Neural crest cell (in vitro differentiated cells): Measurements from ENCODE around the gene RNF214. TPM values are rescaled to one million over a fixed set of nuclear protein-coding genes. Genes with fewer than 3 reads are reported as not detected.
"Not testable (repeated sequence)": the region's sequence is repeated elsewhere in the genome, so short reads cannot be mapped to it uniquely, and the experiment has no call there.

Experiments
- DNase-seq: peaks from one replicate; pipeline ENCODE4 v3.0.0; 2021; ENCODE audit warnings: low read depth, mixed read lengths, low spot score
- H3K27ac Mint-ChIP-seq: one replicate; pipeline ENCODE4 v1.8.0; 2021; ENCODE audit warnings: mild to moderate bottlenecking, mixed read lengths; ENCODE audit not compliant: unreplicated experiment
- H3K27me3 Mint-ChIP-seq: 2 replicates; pipeline ENCODE4 v1.8.0; 2021; ENCODE audit warnings: low read depth, mild to moderate bottlenecking, mixed read lengths
- H3K36me3 Mint-ChIP-seq: 2 replicates; pipeline ENCODE4 v1.8.0; 2021; ENCODE audit warnings: low read depth, mild to moderate bottlenecking, mixed read lengths
- H3K4me1 Mint-ChIP-seq: 2 replicates; pipeline ENCODE4 v1.8.0; 2021; ENCODE audit warnings: mixed read lengths
- H3K4me3 Mint-ChIP-seq: one replicate; pipeline ENCODE4 v1.8.0; 2021; ENCODE audit warnings: mild to moderate bottlenecking, mixed read lengths
- H3K9me3 Mint-ChIP-seq: 2 replicates; pipeline ENCODE4 v1.8.0; 2021; ENCODE audit warnings: mixed read lengths
- total RNA-seq: library from RNA; stranded (reverse); gene quantifications from 2 replicates; pipeline ENCODE4 v1.2.1, GENCODE V29; 2021
- TF ChIP-seq, protein P1 (sequence below): fragments of 200-600 bp; sonication (generic); conservative IDR thresholded peaks from 2 replicates; pipeline ENCODE4 v1.5.0; 2021; ENCODE audit warnings: antibody characterized with exemption, mild to moderate bottlenecking

Gene RNF214
- total RNA-seq, 1 donor from 2014 or later = 47.5 TPM

DNA sequence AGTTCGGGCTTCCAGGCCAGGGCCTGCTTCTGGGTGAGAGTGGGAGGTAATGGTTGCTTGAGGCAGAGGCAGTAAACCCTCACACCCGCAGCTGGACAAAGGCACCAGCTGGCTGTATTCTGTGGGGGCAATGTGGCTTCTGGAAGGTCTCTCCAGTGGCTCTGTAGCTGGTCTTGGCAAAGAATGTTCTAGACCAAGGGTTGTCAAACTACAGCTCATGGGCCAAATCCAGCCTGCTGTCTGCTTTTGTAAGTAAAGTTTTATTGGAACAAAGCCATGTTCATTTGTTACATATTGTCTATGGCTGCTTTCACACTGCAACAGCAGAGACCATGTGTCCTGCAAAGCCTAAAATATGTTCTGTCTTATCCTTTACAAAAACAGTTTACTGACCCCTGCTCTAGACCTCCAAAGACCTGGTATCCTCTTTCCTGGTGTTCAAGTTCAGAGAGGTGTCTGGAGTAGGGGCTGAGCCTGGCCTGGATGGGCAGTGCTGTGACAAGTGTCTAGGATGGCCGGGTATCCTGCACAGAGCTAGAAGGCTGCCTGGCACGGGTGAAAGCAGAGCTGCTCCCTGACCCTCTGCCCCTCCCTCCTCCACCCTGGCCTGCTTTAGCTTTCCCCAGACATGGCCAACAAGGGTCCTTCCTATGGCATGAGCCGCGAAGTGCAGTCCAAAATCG is 29.9 kb upstream of the RNF214 start:
- H3K4me1 Mint-ChIP-seq = peaks cover 17% of the 10 kb centered on the region

DNA sequence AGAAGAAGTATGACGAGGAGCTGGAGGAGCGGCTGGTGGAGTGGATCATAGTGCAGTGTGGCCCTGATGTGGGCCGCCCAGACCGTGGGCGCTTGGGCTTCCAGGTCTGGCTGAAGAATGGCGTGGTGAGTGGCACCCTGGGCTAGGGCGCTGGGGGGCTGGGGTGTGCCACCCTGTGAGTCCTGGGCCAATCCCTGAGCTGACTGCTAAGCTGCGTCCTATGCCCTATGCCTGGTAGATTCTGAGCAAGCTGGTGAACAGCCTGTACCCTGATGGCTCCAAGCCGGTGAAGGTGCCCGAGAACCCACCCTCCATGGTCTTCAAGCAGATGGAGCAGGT is 29.4 kb upstream of the RNF214 start:
- H3K27ac Mint-ChIP-seq = no peak overlapping the region
- peaks cover 5% of the 10 kb centered on the region for H3K36me3 Mint-ChIP-seq
- no peaks in the 10 kb centered on the region for H3K9me3 Mint-ChIP-seq
- DNase-seq = no peak
- TF ChIP-seq, protein P1, sequence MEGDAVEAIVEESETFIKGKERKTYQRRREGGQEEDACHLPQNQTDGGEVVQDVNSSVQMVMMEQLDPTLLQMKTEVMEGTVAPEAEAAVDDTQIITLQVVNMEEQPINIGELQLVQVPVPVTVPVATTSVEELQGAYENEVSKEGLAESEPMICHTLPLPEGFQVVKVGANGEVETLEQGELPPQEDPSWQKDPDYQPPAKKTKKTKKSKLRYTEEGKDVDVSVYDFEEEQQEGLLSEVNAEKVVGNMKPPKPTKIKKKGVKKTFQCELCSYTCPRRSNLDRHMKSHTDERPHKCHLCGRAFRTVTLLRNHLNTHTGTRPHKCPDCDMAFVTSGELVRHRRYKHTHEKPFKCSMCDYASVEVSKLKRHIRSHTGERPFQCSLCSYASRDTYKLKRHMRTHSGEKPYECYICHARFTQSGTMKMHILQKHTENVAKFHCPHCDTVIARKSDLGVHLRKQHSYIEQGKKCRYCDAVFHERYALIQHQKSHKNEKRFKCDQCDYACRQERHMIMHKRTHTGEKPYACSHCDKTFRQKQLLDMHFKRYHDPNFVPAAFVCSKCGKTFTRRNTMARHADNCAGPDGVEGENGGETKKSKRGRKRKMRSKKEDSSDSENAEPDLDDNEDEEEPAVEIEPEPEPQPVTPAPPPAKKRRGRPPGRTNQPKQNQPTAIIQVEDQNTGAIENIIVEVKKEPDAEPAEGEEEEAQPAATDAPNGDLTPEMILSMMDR = no peak
- H3K4me1 Mint-ChIP-seq = peaks cover 15% of the 10 kb centered on the region
- no peak overlapping the region for H3K4me3 Mint-ChIP-seq
- peaks cover 13% of the 10 kb centered on the region for H3K27me3 Mint-ChIP-seq

More for the DNA sequence above, 29.9 kb upstream of the RNF214 start:
- no peak overlapping the region for H3K4me3 Mint-ChIP-seq
- TF ChIP-seq, protein P1 = no peak
- peaks cover 5% of the 10 kb centered on the region for H3K36me3 Mint-ChIP-seq
- no peak overlapping the region for H3K27ac Mint-ChIP-seq
- no peak for DNase-seq
- no peaks in the 10 kb centered on the region for H3K9me3 Mint-ChIP-seq
- peaks cover 13% of the 10 kb centered on the region for H3K27me3 Mint-ChIP-seq

DNA sequence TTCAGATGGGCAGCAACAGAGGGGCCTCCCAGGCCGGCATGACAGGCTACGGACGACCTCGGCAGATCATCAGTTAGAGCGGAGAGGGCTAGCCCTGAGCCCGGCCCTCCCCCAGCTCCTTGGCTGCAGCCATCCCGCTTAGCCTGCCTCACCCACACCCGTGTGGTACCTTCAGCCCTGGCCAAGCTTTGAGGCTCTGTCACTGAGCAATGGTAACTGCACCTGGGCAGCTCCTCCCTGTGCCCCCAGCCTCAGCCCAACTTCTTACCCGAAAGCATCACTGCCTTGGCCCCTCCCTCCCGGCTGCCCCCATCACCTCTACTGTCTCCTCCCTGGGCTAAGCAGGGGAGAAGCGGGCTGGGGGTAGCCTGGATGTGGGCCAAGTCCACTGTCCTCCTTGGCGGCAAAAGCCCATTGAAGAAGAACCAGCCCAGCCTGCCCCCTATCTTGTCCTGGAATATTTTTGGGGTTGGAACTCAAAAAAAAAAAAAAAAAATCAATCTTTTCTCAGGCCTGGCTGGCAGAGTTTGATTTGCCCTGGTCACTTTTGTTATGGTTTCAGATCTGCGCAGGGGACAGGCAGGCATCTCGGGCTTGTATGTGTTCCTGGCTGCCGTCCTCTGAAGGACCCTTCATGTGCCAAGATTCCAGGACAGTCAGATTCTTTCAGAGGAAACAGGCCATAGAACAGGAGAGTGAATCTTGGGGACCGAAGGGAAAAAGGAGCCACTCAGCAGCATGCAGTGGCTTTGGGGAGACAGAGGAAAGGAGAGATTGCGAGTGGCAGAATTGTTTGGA is 28.0 kb upstream of the RNF214 start:
- peaks cover 5% of the 10 kb centered on the region for H3K36me3 Mint-ChIP-seq
- no peak for DNase-seq
- H3K4me1 Mint-ChIP-seq = peaks cover 3% of the 10 kb centered on the region
- no peak overlapping the region for H3K4me3 Mint-ChIP-seq
- no peaks in the 10 kb centered on the region for H3K9me3 Mint-ChIP-seq
- TF ChIP-seq, protein P1 = no peak
- H3K27me3 Mint-ChIP-seq = peaks cover 13% of the 10 kb centered on the region
- peak overlapping the region; percentile 92 for H3K27ac Mint-ChIP-seq

DNA sequence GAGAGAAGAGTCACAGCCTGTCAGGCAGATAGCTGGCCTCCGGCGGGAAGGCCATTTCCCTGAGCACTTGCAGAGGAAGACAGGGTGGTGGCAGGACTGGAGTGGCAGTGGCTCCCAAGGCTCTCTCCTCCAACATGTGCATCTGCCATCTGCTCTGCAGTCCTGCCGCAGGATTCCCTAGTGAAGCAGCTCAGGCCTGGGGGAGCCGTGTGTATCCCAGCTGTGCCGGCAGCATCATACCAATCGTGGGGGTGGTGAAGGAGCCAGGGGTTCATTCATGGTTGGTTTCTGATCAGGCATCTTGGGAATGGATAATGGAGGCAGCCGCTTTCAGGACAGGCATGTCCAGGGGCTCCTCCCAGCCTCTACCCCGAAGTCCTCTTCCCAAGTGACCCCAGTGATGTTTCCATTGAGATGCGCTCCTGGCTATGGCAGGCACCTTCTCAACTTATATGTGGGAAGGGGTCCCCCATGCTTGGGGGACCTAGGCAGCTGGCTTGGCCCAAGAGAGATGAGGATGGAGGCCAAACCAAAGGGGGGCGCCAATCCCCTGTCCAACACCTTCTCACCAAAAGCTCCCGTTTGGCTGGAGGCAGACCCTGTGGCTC is 27.2 kb upstream of the RNF214 start:
- peaks cover 5% of the 10 kb centered on the region for H3K4me1 Mint-ChIP-seq
- no peak overlapping the region for H3K27ac Mint-ChIP-seq

DNA sequence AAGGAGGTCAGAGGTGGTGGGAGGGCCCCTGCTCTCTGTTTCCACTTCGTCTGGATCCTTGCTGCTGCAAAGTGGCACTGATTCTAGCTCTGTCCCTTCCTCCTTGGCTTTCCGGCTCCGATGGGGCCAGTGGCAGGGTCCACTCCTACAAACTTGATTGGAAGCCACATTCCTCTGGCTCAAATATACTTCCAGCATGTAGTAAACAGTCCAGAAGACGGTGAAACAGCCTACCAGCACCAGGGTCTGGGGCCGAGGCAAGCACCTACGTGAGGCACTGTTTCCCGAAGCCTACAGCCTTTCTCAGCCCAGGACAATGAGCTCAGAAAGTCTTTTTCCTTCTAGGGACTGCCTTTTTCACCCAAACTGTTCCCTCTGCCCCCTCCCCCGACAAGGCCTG is 26.4 kb upstream of the RNF214 start:
- peak overlapping the region; percentile 88 for H3K27ac Mint-ChIP-seq

More for the DNA sequence above, 27.2 kb upstream of the RNF214 start:
- no peaks in the 10 kb centered on the region for H3K9me3 Mint-ChIP-seq
- TF ChIP-seq, protein P1 = no peak
- H3K36me3 Mint-ChIP-seq = peaks cover 8% of the 10 kb centered on the region
- no peak overlapping the region for H3K4me3 Mint-ChIP-seq
- DNase-seq = no peak
- H3K27me3 Mint-ChIP-seq = peaks cover 9% of the 10 kb centered on the region

DNA sequence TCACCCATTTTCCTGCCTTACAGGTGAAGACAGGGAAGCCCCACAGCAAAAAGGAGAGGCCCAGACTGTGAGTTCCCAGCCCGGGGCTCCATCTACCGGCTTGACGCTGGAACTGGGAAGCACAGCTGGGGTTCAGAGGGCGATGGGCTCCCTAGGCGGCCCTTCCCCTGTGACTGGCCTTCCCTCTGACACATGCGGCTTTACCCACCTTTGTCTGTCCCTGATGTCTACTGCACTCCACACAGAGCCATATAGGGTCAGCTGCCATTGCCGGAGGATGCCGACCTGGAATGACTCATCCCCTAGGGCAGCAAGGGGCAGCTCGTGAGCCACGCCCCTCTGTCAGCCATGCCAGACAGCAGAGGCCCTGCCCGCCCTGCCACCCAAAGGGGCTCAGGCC is 25.6 kb upstream of the RNF214 start:
- peaks cover 12% of the 10 kb centered on the region for H3K36me3 Mint-ChIP-seq
- not testable (repeated sequence) for H3K4me3 Mint-ChIP-seq, H3K9me3 Mint-ChIP-seq, DNase-seq, H3K27me3 Mint-ChIP-seq, H3K4me1 Mint-ChIP-seq, H3K27ac Mint-ChIP-seq

More for the DNA sequence above, 26.4 kb upstream of the RNF214 start:
- not testable (repeated sequence) for H3K36me3 Mint-ChIP-seq, H3K9me3 Mint-ChIP-seq, H3K27me3 Mint-ChIP-seq, H3K4me3 Mint-ChIP-seq, DNase-seq, H3K4me1 Mint-ChIP-seq

DNA sequence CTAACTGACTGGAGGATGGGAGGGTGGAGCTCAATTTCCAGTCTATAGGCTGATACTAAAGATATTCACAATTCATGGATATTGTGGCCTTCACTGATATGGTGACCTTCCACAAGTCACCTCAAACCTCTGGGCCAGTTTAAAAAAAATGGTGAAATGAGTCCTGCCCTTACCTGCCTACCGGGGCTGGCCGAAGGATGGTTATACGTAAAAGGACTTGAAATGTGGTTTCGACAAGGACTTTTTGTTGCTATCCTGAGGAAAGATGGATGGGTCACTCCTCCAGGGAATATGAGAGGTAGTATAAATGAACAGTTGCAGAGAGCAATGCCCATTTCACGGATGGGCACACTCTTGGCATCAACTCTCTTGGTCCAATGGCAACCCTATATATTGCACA is 25.0 kb upstream of the RNF214 start:
- not testable (repeated sequence) for H3K27me3 Mint-ChIP-seq
- H3K36me3 Mint-ChIP-seq = peaks cover 12% of the 10 kb centered on the region

DNA sequence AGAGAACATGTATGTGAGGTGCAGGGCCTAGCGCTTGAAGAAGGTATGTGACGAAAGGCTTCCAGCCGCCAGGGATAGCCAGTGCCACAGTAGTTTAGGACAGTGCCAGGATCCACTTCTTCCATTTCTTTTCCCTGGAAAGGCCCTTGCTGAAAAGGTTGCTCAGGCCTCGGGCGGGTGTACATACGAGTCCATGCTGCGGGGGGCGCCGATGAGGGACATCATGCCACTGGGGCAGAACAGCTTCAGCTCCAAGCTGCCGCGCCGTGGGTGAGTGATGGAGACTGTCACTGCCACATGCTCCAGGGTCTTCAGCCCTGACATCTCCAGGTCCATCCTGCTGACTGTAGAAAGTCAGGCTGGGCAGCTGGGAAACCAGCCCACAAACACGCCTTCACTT is 23.8 kb upstream of the RNF214 start:
- not testable (repeated sequence) for H3K4me3 Mint-ChIP-seq, DNase-seq, H3K27ac Mint-ChIP-seq, H3K27me3 Mint-ChIP-seq, H3K9me3 Mint-ChIP-seq
- Mint-ChIP-seq H3K4me1 (peaks cover 19% of the 10 kb centered on the region), H3K36me3 (peaks cover 15% of the 10 kb centered on the region)

More for the DNA sequence above, 25.0 kb upstream of the RNF214 start:
- not testable (repeated sequence) for DNase-seq, H3K4me3 Mint-ChIP-seq, H3K27ac Mint-ChIP-seq, H3K4me1 Mint-ChIP-seq, H3K9me3 Mint-ChIP-seq

DNA sequence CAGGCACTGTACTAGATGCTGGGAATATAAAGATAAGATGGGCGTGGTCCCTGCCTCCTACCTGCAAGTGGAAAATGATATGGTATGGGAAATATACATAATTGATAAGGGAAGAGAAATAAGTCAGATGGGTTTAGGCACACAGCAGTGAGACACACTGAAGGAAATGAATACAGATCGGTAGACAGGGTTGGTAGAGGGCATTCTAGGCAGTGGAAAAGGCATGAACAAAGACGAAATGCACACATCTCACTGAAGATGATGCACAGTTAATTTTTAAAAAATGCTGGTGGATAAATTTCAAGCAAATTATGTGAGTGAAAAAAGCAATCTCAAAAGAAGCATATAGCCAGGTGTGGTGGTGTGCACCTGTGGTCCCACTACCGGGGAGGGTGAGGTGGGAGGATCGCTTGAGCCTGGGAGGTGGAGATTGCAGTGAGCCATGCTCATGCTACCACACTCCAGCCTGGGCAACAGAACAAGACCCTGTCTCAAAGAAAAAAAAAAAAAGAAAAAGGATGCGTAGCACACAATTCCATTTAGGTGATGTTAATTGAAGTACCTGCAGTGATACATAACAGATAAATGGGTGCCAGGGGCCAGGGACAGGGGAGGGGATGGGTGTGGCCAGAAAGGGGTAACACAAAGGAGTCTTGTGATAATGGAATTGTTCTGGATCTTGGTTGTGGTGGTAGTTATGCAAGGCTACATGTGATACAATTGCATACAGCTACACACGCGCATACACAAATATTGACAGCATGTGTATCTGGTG is 22.9 kb upstream of the RNF214 start:
- DNase-seq, H3K27ac Mint-ChIP-seq, H3K27me3 Mint-ChIP-seq, H3K4me3 Mint-ChIP-seq, H3K9me3 Mint-ChIP-seq: not testable (repeated sequence)
- Mint-ChIP-seq H3K4me1 (peaks cover 25% of the 10 kb centered on the region), H3K36me3 (peaks cover 11% of the 10 kb centered on the region)
